Endodermal cell (in vitro differentiated cells): ENCODE data around the gene SLC6A1. TPM values are rescaled to one million over a fixed set of nuclear protein-coding genes. Genes with fewer than 3 reads are reported as not detected.
A peak's percentile ranks its signal among the peaks of the same experiment; 100 is the strongest.

Experiments used
- DNase-seq: peaks from one replicate; pipeline ENCODE4 v3.0.0-alpha.2; 2017
- H3K27ac ChIP-seq: 2 replicates; pipeline ENCODE4 v1.5.1; 2013; ENCODE audit warnings: mild to moderate bottlenecking, low read depth, low read length, moderate library complexity
- H3K27me3 ChIP-seq: 2 replicates; pipeline ENCODE4 v1.6.1; 2013; ENCODE audit warnings: mild to moderate bottlenecking, low read length, moderate library complexity; ENCODE audit not compliant: insufficient read depth, control insufficient read depth, poor library complexity, severe bottlenecking
- H3K36me3 ChIP-seq: 2 replicates; pipeline ENCODE4 v1.7.0; 2013; ENCODE audit warnings: mild to moderate bottlenecking, low read length, moderate library complexity; ENCODE audit not compliant: control insufficient read depth, insufficient read depth
- H3K4me1 ChIP-seq: one replicate; pipeline ENCODE4 v1.7.0; 2013; ENCODE audit warnings: low read length; ENCODE audit not compliant: control insufficient read depth, insufficient read depth
- H3K4me3 ChIP-seq: 2 replicates; pipeline ENCODE4 v1.5.1; 2013; ENCODE audit warnings: mild to moderate bottlenecking, low read length, moderate library complexity
- H3K9ac ChIP-seq: 2 replicates; pipeline ENCODE4 v1.6.1; 2013; ENCODE audit warnings: mild to moderate bottlenecking, low read length, moderate library complexity; ENCODE audit not compliant: poor library complexity, severe bottlenecking; ENCODE audit errors: extremely low read depth
- H3K9me3 ChIP-seq: 2 replicates; pipeline ENCODE4 v1.6.1; 2013; ENCODE audit warnings: mild to moderate bottlenecking, low read length, moderate library complexity; ENCODE audit not compliant: control insufficient read depth
- H3K27ac Mint-ChIP-seq: 2 replicates; pipeline ENCODE4 v1.8.0; 2020; ENCODE audit warnings: mixed read lengths
- H3K27me3 Mint-ChIP-seq: 2 replicates; pipeline ENCODE4 v1.8.0; 2021; ENCODE audit warnings: mild to moderate bottlenecking, mixed read lengths; ENCODE audit not compliant: insufficient read depth
- H3K36me3 Mint-ChIP-seq: 2 replicates; pipeline ENCODE4 v1.8.0; 2020; ENCODE audit warnings: low read depth, mixed read lengths
- H3K4me1 Mint-ChIP-seq: 2 replicates; pipeline ENCODE4 v1.8.0; 2020; ENCODE audit warnings: mixed read lengths
- H3K4me3 Mint-ChIP-seq: 2 replicates; pipeline ENCODE4 v1.8.0; 2020; ENCODE audit warnings: mild to moderate bottlenecking, moderate library complexity, mixed read lengths
- H3K9me3 Mint-ChIP-seq: 2 replicates; pipeline ENCODE4 v1.8.0; 2020; ENCODE audit warnings: mild to moderate bottlenecking, mixed read lengths
- CTCF ChIP-seq: fragments of 200-600 bp; sonication (generic); conservative IDR thresholded peaks from 2 replicates; pipeline ENCODE4 v1.5.0; 2021; ENCODE audit warnings: antibody characterized with exemption, mild to moderate bottlenecking
- WGBS, 2 experiments: methylation state at CpG; one replicate each; pipeline versions ENCODE4 v1.1.5 to v1.1.7; 2013; ENCODE audit warnings: missing lambda C conversion rate in 2 of 2, mixed read lengths in 1 of 2; ENCODE audit not compliant: insufficient coverage in 1 of 2, insufficient read length in 1 of 2; 5-methylcytosine and 5-hydroxymethylcytosine counted together
- total RNA-seq, 2 donors: library from RNA; stranded (reverse); fragmentation: NEBNext Ultra II Directional in 1 of 2; extraction: Animal tissue kit (Norgen Biotek cat#: 25700) in 1 of 2; gene quantifications; 2 replicates in 1 of 2; 3 replicates in 1 of 2; pipeline ENCODE4 v1.2.1, GENCODE V29; 2021

Gene SLC6A1
- total RNA-seq, 2 donors from 2014 or later, result 0.42 to 3.6 TPM

DNA sequence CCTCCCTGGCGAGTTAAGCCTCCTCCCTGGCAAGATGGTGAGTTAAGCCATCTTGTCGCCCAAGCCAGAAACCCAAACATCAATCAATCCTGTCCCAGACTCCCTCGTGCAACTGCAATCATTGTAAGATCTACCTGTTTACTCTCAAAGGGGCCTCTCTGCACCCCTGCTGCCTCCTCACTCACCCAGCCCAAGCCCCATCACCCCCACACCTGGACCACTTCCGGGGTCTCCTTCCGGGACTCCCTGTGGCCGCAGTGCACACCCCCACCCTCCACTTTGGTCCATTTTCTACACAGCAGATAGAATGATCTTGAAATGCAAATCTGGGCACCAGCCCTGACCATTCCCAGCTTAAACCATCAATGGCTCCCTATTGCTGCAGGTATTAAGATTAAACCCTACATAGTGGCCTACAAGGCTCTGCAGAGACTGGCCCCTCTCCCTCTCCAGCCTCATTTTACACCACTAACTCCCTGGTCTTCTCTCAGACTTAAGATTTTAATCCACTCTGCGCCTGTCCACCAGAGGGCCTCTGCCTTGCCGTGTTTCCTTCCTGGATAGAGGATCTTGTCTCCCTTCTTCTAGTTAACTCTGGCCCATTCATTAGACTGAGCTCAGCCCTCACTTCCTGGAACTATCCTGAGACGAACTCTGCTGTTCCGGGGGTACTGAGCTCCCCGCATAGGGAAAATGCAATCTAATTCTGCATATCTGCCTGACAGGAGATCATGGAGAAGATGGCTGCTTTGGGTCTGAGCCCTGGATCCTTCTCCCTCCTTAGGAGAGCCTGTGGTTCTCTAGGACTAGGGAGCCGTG lies 41.9 kb upstream of the SLC6A1 start:
- H3K36me3 ChIP-seq, result no peaks in the 10 kb centered on the region
- peak; percentile 82 for TF ChIP-seq CTCF
- H3K4me3 ChIP-seq, result no peak overlapping the region
- 73 to 75% methylated on average over 10 to 12 of the region's 12 CpGs for WGBS, 2 experiments
- H3K4me1 ChIP-seq, result no peaks in the 10 kb centered on the region
- H3K9ac ChIP-seq, result no peak overlapping the region
- no peaks in the 10 kb centered on the region for H3K36me3 Mint-ChIP-seq
- no peaks in the 10 kb centered on the region for H3K27me3 ChIP-seq
- H3K9me3 ChIP-seq, result no peaks in the 10 kb centered on the region
- DNase-seq, result peak; percentile 81
- no peak overlapping the region for H3K27ac Mint-ChIP-seq
- peaks cover 3% of the 10 kb centered on the region for H3K27me3 Mint-ChIP-seq
- H3K4me3 Mint-ChIP-seq, result no peak overlapping the region
- no peaks in the 10 kb centered on the region for H3K4me1 Mint-ChIP-seq
- H3K27ac ChIP-seq, result no peak overlapping the region
- H3K9me3 Mint-ChIP-seq, result no peaks in the 10 kb centered on the region

DNA sequence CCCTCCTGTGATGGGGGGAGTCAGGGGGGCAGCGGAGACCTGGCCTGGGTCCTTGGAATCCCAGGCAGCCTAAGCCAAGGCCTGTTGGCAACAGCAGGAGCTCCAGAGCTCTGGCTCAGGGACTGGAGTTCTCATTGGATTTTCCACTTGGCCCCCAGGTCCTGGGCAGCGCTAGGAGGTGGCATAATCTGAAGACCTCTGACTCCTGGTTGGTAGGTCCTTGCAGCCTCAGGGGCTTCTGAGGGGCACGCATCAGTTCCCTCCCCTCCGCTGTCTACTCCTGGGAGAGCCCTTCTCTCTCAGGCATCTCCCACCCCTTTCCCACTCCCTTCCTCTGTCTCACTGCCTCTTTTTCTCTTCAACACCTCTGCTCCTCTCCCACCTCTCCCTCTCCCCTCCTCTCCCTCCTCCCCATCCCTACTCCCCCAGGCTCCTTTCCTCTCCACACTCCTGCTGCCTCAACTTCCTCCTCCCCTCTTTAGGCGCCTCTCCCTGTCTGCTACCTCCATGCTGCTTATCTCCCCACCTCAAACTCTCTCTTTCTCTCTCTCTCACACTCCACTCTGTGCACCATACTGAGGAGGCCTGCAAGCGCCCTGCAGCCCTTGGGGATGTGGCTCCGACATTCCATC lies 41.1 kb upstream of the SLC6A1 start:
- H3K9me3 ChIP-seq, result no peaks in the 10 kb centered on the region
- H3K27ac ChIP-seq, result no peak overlapping the region
- DNase-seq, result no peak
- TF ChIP-seq CTCF, result no peak
- no peaks in the 10 kb centered on the region for H3K9me3 Mint-ChIP-seq
- no peak overlapping the region for H3K9ac ChIP-seq
- no peak overlapping the region for H3K27ac Mint-ChIP-seq
- no peak overlapping the region for H3K4me3 ChIP-seq
- no peaks in the 10 kb centered on the region for H3K36me3 ChIP-seq
- no peaks in the 10 kb centered on the region for H3K4me1 ChIP-seq
- no peak overlapping the region for H3K4me3 Mint-ChIP-seq
- H3K36me3 Mint-ChIP-seq, result no peaks in the 10 kb centered on the region
- H3K27me3 Mint-ChIP-seq, result peaks cover 3% of the 10 kb centered on the region
- no peaks in the 10 kb centered on the region for H3K27me3 ChIP-seq
- no peaks in the 10 kb centered on the region for H3K4me1 Mint-ChIP-seq
- WGBS, 2 experiments, result 74 to 81% methylated on average over 4 to 7 of the region's 7 CpGs

DNA sequence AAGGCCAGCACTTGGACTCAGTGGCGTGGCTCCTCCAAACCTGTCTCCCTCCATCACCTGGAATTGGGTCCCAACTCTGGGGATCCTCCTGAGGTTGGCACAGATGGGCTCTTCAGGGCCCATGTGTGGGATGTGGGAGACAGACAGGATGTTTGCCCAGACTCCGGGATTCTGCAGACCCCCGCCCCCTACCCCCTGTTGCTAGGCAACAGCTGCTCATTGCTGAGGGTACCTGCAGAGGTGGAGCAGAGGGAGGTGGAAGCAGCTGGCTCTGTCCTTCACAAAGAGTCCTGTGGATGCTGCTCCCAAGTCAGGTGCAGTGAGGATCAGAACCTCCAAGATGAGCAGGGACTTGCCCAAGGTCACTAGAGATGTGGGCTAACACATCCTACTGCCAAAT lies 40.0 kb upstream of the SLC6A1 start:
- Histone ChIP-seq H3K9ac (no peak overlapping the region), H3K4me3 (no peak overlapping the region), H3K36me3 (no peaks in the 10 kb centered on the region), H3K27me3 (no peaks in the 10 kb centered on the region), H3K4me1 (no peaks in the 10 kb centered on the region), H3K27ac (no peak overlapping the region), H3K9me3 (no peaks in the 10 kb centered on the region)
- no peak for DNase-seq
- Mint-ChIP-seq H3K27ac (no peak overlapping the region), H3K9me3 (no peaks in the 10 kb centered on the region), H3K4me1 (no peaks in the 10 kb centered on the region), H3K27me3 (peaks cover 5% of the 10 kb centered on the region), H3K4me3 (no peak overlapping the region), H3K36me3 (no peaks in the 10 kb centered on the region)
- WGBS, 2 experiments, result 79 to 100% methylated on average over 1 to 3 of the region's 3 CpGs
- no peak for TF ChIP-seq CTCF
